GM12864 (cell line): ENCODE data around the gene CIBAR2.

Experiments
- DNase-seq: peaks from one replicate; pipeline ENCODE4 v3.0.0-alpha.2; 2011; ENCODE audit warnings: low read depth
- H3K4me3 ChIP-seq: 2 replicates; pipeline ENCODE4 v1.5.1; 2011; ENCODE audit warnings: mild to moderate bottlenecking, low read depth, low read length, control low read depth
- CTCF ChIP-seq: IDR thresholded peaks from 2 replicates; pipeline ENCODE4 v1.5.1; 2011; ENCODE audit warnings: low read depth, mild to moderate bottlenecking, moderate library complexity, low read length, control low read depth, inconsistent platforms; ENCODE audit errors: missing control alignments

The CIBAR2 gene

GRCh38 chr16:85064186-85064585 lies 48.1 kb downstream of the CIBAR2 start:
- H3K4me3 ChIP-seq, result no peak overlapping the region
- TF ChIP-seq CTCF, result no peak
- no peak for DNase-seq

- DNase-seq, result no peak
- no peak overlapping the region for H3K4me3 ChIP-seq
- no peak for TF ChIP-seq CTCF
Observed at GRCh38 chr16:85062845-85063244, 49.4 kb downstream of the CIBAR2 start.

- H3K4me3 ChIP-seq, result no peak overlapping the region
- no peak for DNase-seq
Observed at GRCh38 chr16:85062323-85062722, 49.9 kb downstream of the CIBAR2 start.

GRCh38 chr16:85061566-85061965 lies 50.7 kb downstream of the CIBAR2 start:
- DNase-seq, result no peak
- TF ChIP-seq CTCF, result no peak
- no peak overlapping the region for H3K4me3 ChIP-seq

More at GRCh38 chr16:85062323-85062722, 49.9 kb downstream of the CIBAR2 start:
- no peak for TF ChIP-seq CTCF

- no peak for DNase-seq
- TF ChIP-seq CTCF, result no peak
- H3K4me3 ChIP-seq, result no peak overlapping the region
Observed at GRCh38 chr16:85058909-85059308, 53.4 kb downstream of the CIBAR2 start.

- no peak for TF ChIP-seq CTCF
- H3K4me3 ChIP-seq, result no peak overlapping the region
- DNase-seq, result no peak
Observed at GRCh38 chr16:85057948-85058347, 54.3 kb downstream of the CIBAR2 start.

- no peak for DNase-seq
- H3K4me3 ChIP-seq, result no peak overlapping the region
- TF ChIP-seq CTCF, result peak; percentile 36
Observed at GRCh38 chr16:85057212-85057889, 54.9 kb downstream of the CIBAR2 start.
